ENCODE data around the gene ARID1B.
A peak's percentile ranks its signal among the peaks of the same experiment; 100 is the strongest.

ARID1B gene

DNA sequence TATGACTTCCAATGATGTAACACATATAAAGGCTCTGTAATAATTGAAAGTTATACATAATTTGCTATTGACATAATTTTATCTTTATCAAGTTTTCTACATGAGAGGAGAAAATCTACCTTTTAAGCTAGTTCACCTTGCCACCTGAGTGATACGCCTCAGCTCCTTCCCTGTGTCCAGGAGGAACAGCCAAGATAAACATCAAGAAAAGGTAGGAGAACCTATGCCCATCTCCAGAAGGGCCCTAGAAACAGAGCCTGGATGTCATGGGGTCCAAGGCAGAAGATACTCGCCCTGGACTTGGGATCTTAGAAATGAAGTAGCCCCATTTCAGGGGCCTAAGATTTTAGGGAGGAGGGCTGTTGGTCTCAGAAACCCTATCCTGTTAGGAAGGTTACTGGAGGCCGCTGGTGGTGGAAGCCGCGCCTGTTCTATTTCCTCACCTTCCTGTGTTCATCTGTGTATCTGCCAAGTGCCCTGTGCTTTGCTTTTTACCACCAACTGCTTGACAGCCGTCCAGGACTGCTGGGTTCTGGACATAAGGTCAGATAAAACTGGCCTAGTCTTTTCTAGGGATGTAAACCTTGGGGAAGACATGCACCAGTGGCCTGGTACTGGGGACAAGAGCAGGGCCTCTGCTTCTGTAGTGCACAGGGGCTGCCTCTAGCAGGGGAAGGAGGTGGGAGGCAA, 178.5 kb downstream of the ARID1B start:
- Histone ChIP-seq H3K36me3 (ENCODE audit: control insufficient read depth in 5 of 5, insufficient read depth in 5 of 5, low read length in 5 of 5) (no peaks in the 10 kb centered on the region), H3K4me3 (ENCODE audit: low read depth in 1 of 5, low read length in 5 of 5) (peak overlapping the region in 1 of 5 donors; percentile 31), H3K27me3 (ENCODE audit: control insufficient read depth in 5 of 5, insufficient read depth in 4 of 5, low read length in 5 of 5) (no peaks in the 10 kb centered on the region), H3K9ac (ENCODE audit: low read length in 5 of 5) (peak overlapping the region in 2 of 5 donors; percentile 8 to 31), H3K4me1 (ENCODE audit: control insufficient read depth in 5 of 5, insufficient read depth in 5 of 5, low read length in 5 of 5) (peaks cover 15 to 42% (median 29%) of the 10 kb centered on the region in 5 donors), H3K27ac (ENCODE audit: low read depth, low read length) (peak overlapping the region; percentile 76), H3K9me3 (ENCODE audit: control insufficient read depth in 5 of 5, low read length in 5 of 5) (no peaks in the 10 kb centered on the region)

DNA sequence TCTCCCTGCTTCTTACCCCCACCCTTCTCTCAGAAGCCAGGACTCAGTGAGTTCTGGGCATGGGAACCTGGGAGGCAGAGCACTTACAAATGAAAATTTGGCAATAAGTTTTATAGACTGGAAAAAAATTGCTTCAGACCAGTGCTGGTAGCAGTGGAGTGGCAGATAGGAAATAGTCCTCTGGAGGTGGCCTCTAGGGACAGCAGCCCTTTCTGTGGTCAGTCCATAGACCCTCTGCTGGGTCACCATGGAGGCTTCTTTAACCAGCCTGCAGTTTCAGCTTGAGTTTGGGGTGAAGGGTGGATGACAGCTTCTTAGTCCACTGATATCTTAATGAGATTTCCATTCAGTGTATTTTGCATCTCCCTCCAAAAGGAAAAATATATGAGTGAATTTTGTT, 179.1 kb downstream of the ARID1B start:
- H3K4me3 ChIP-seq (ENCODE audit: low read depth in 1 of 5, low read length in 5 of 5) = no peak overlapping the region
- no peaks in the 10 kb centered on the region for H3K9me3 ChIP-seq (ENCODE audit: control insufficient read depth in 5 of 5, low read length in 5 of 5)
- H3K36me3 ChIP-seq (ENCODE audit: control insufficient read depth in 5 of 5, insufficient read depth in 5 of 5, low read length in 5 of 5) = no peaks in the 10 kb centered on the region
- peak overlapping the region in 1 of 5 donors; percentile 8 for H3K9ac ChIP-seq (ENCODE audit: low read length in 5 of 5)
- peak overlapping the region; percentile 76 for H3K27ac ChIP-seq (ENCODE audit: low read depth, low read length)
- no peaks in the 10 kb centered on the region for H3K27me3 ChIP-seq (ENCODE audit: control insufficient read depth in 5 of 5, insufficient read depth in 4 of 5, low read length in 5 of 5)
- H3K4me1 ChIP-seq (ENCODE audit: control insufficient read depth in 5 of 5, insufficient read depth in 5 of 5, low read length in 5 of 5) = peaks cover 15 to 47% (median 29%) of the 10 kb centered on the region in 5 donors

DNA sequence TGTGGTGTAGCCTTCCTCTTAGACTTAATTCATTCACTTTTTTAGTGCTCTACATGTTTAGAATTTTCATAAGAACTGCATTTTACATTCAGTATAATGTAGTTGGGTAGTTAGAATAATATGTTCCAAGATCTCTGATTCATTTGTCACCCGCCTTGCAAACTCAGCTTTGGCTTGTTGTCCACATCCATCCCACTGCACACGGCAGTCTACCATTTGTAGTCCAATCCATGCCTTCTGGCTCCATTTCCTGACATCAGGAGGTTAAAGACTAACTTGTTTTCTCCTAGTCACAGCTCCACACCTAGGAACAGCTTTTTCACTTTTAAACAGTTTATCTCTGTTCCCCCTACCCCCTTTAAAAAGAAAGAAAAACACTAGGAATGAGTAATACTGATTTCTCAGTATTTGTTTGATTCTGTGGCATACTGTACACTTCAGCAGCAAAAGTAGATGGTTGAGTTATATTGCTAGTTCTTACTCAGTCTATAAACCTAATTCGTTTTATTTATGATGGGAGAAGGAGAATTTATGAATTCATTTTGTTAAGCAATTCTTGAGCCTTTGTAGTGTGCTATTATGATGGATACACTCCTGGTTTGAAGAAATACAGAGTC, 180.9 kb downstream of the ARID1B start:
- Histone ChIP-seq H3K9ac (ENCODE audit: low read length in 5 of 5) (no peak overlapping the region), H3K27me3 (ENCODE audit: control insufficient read depth in 5 of 5, insufficient read depth in 4 of 5, low read length in 5 of 5) (no peaks in the 10 kb centered on the region), H3K36me3 (ENCODE audit: control insufficient read depth in 5 of 5, insufficient read depth in 5 of 5, low read length in 5 of 5) (no peaks in the 10 kb centered on the region), H3K9me3 (ENCODE audit: control insufficient read depth in 5 of 5, low read length in 5 of 5) (no peaks in the 10 kb centered on the region), H3K27ac (ENCODE audit: low read depth, low read length) (peak overlapping the region; percentile 76), H3K4me1 (ENCODE audit: control insufficient read depth in 5 of 5, insufficient read depth in 5 of 5, low read length in 5 of 5) (peaks cover 15 to 40% (median 26%) of the 10 kb centered on the region in 5 donors), H3K4me3 (ENCODE audit: low read depth in 1 of 5, low read length in 5 of 5) (no peak overlapping the region)

DNA sequence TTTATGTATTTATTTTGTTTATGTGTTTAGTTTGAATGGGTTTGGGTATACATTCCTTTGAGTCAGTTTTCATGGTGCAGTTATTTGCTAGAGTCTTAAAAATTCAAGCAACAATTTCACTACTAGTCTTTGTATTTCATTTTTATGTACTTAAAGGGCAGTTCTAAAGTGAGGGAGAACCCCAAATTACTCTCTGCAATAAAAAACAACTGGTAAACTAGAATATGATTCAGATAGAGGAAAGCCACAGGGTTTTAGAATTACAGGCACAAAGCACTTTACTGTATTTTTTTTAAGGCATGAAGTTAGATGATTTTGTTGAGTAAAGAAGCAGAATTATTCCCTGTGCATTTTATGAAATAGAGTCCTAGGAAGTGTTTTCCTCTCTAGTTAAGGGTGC, 183.3 kb downstream of the ARID1B start:
- no peaks in the 10 kb centered on the region for H3K9me3 ChIP-seq (ENCODE audit: control insufficient read depth in 5 of 5, low read length in 5 of 5)
- no peak overlapping the region for H3K9ac ChIP-seq (ENCODE audit: low read length in 5 of 5)
- peaks cover 12 to 44% (median 31%) of the 10 kb centered on the region in 5 donors for H3K4me1 ChIP-seq (ENCODE audit: control insufficient read depth in 5 of 5, insufficient read depth in 5 of 5, low read length in 5 of 5)
- no peaks in the 10 kb centered on the region for H3K27me3 ChIP-seq (ENCODE audit: control insufficient read depth in 5 of 5, insufficient read depth in 4 of 5, low read length in 5 of 5)
- H3K36me3 ChIP-seq (ENCODE audit: control insufficient read depth in 5 of 5, insufficient read depth in 5 of 5, low read length in 5 of 5) = no peaks in the 10 kb centered on the region
- no peak overlapping the region for H3K27ac ChIP-seq (ENCODE audit: low read depth, low read length)
- no peak overlapping the region for H3K4me3 ChIP-seq (ENCODE audit: low read depth in 1 of 5, low read length in 5 of 5)

DNA sequence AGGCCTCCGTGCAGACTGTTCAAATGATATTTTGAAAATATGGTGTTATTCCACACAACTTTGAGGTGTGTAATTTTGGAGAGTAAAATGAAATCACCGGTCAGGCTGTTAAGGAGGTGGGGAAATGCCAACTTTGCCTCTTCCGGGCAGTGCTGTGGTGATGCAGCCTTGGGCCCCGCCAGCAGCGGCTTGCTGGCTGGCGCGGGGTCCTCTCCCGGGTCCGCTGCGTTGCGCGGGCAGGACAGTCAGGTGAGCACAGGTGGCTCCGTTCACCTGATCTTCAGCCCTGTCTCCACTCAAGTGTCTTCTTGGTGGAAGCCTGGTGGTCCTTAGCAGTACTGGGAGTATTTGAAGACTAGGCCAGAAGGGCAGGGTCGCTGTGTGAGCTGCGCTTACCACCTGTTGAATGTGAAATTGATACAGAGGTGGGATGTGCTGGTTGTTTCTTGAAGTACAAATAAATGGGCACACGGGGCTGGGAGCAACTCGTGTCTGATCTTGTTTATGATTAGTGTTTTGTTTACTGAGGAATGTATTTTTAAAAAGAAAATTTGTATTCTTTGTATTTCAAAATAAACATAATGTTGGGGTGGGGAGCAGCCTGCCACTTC, 184.2 kb downstream of the ARID1B start:
- H3K4me1 ChIP-seq (ENCODE audit: control insufficient read depth in 5 of 5, insufficient read depth in 5 of 5, low read length in 5 of 5) = peaks cover 6 to 35% (median 22%) of the 10 kb centered on the region in 5 donors
- H3K9me3 ChIP-seq (ENCODE audit: control insufficient read depth in 5 of 5, low read length in 5 of 5) = no peaks in the 10 kb centered on the region
- no peaks in the 10 kb centered on the region for H3K27me3 ChIP-seq (ENCODE audit: control insufficient read depth in 5 of 5, insufficient read depth in 4 of 5, low read length in 5 of 5)
- H3K27ac ChIP-seq (ENCODE audit: low read depth, low read length) = no peak overlapping the region
- H3K4me3 ChIP-seq (ENCODE audit: low read depth in 1 of 5, low read length in 5 of 5) = no peak overlapping the region
- H3K36me3 ChIP-seq (ENCODE audit: control insufficient read depth in 5 of 5, insufficient read depth in 5 of 5, low read length in 5 of 5) = no peaks in the 10 kb centered on the region
- H3K9ac ChIP-seq (ENCODE audit: low read length in 5 of 5) = no peak overlapping the region

DNA sequence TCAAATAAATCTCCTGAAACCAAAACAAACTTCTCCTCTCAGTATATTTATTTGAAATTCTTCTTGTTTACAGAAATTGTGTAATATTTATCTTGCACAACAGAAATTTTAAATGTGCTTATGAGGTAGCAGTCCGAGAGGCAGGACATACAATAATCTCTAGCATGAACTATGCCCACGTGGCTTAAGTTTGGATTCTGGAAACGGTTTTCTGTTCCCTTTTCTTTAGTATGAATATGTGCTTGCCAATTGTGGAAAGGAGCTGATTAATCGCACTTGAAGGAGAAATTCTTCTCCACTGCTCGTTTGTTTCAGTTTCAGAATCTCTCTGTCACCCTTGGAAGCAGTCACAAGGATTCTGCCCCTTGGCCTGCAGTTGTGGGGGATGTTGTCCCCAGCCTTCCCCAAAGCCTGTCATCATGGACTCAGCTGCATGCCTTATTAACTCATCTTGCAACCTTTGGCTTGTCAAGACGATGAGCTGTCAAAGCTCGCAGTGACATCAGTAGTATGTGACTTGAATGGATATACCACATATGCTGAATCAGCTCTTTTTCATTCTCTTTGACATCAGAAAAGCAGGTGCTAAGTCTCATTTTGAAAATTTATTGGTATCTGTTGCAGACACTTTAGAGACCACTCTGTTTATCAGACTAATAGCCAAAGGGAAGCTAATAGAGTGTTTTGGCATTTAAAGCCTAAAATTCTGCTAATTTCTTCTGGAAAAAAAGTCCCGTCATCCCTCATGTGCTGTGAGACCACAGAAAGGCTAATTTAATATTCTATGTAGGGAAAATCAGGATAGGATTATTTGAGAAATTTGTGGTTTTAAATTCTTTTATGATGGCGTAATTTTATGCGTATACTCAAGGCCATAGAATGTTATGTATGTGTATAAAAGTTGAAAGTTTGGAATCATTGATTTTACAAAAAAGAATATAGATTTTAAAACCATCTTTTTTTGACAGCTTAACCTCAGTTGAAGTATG, 186.8 kb downstream of the ARID1B start:
- peak overlapping the region; percentile 42 to 75 (median 55) for H3K4me3 ChIP-seq (ENCODE audit: low read depth in 1 of 5, low read length in 5 of 5)
- H3K36me3 ChIP-seq (ENCODE audit: control insufficient read depth in 5 of 5, insufficient read depth in 5 of 5, low read length in 5 of 5) = no peaks in the 10 kb centered on the region
- H3K4me1 ChIP-seq (ENCODE audit: control insufficient read depth in 5 of 5, insufficient read depth in 5 of 5, low read length in 5 of 5) = peaks cover 0 to 27% (median 14%) of the 10 kb centered on the region in 5 donors
- peak overlapping the region in 4 of 5 donors; percentile 53 to 66 (median 54) for H3K9ac ChIP-seq (ENCODE audit: low read length in 5 of 5)
- no peaks in the 10 kb centered on the region for H3K27me3 ChIP-seq (ENCODE audit: control insufficient read depth in 5 of 5, insufficient read depth in 4 of 5, low read length in 5 of 5)
- H3K27ac ChIP-seq (ENCODE audit: low read depth, low read length) = peak overlapping the region; percentile 89
- H3K9me3 ChIP-seq (ENCODE audit: control insufficient read depth in 5 of 5, low read length in 5 of 5) = no peaks in the 10 kb centered on the region

DNA sequence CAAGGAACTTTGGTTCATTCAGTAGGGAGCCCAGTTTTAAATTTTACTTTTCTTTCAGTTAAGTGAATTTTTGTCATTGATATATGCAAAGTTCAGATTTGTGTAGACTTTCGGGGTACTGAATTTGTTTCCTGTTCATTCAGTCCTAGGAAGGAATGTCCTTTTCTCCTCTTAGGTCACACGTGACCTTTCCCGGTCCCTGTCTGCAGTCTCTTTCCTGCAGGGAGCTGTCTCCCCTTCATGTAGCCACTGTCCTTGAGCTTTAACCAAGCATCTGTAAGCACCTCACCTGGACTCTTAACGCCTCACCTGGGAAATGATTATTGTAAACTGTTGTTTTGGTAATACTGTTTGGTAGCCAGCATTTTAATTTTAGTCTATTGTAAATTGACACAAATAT, 190.7 kb downstream of the ARID1B start:
- no peaks in the 10 kb centered on the region for H3K9me3 ChIP-seq (ENCODE audit: control insufficient read depth in 5 of 5, low read length in 5 of 5)
- no peaks in the 10 kb centered on the region for H3K36me3 ChIP-seq (ENCODE audit: control insufficient read depth in 5 of 5, insufficient read depth in 5 of 5, low read length in 5 of 5)
- H3K27ac ChIP-seq (ENCODE audit: low read depth, low read length) = no peak overlapping the region
- no peak overlapping the region for H3K4me3 ChIP-seq (ENCODE audit: low read depth in 1 of 5, low read length in 5 of 5)
- no peak overlapping the region for H3K9ac ChIP-seq (ENCODE audit: low read length in 5 of 5)
- H3K27me3 ChIP-seq (ENCODE audit: control insufficient read depth in 5 of 5, insufficient read depth in 4 of 5, low read length in 5 of 5) = no peaks in the 10 kb centered on the region
- peaks cover 0 to 38% (median 26%) of the 10 kb centered on the region in 5 donors for H3K4me1 ChIP-seq (ENCODE audit: control insufficient read depth in 5 of 5, insufficient read depth in 5 of 5, low read length in 5 of 5)

DNA sequence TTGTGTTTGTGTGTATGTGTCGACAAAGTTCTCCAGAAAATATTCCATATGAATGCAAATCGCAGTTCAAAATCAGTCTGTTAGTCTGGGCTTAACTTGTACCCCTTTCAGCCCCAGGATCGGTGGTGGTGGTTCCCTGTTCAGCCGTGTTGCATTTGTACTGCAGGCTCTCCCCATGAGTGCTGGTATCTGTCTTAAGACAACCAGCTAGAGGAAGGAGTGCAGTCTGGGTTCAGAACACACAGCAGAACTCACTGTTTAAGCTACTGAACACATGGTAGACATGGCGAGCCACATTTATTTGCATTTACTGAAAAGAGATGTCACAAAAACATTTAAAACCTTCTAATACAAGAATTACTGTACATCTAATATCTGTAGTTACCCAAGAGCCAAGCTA, 192.1 kb downstream of the ARID1B start:
- Histone ChIP-seq H3K27ac (ENCODE audit: low read depth, low read length) (no peak overlapping the region), H3K9me3 (ENCODE audit: control insufficient read depth in 5 of 5, low read length in 5 of 5) (no peaks in the 10 kb centered on the region), H3K4me1 (ENCODE audit: control insufficient read depth in 5 of 5, insufficient read depth in 5 of 5, low read length in 5 of 5) (peaks cover 0 to 25% (median 14%) of the 10 kb centered on the region in 5 donors), H3K36me3 (ENCODE audit: control insufficient read depth in 5 of 5, insufficient read depth in 5 of 5, low read length in 5 of 5) (no peaks in the 10 kb centered on the region), H3K9ac (ENCODE audit: low read length in 5 of 5) (no peak overlapping the region), H3K4me3 (ENCODE audit: low read depth in 1 of 5, low read length in 5 of 5) (no peak overlapping the region), H3K27me3 (ENCODE audit: control insufficient read depth in 5 of 5, insufficient read depth in 4 of 5, low read length in 5 of 5) (no peaks in the 10 kb centered on the region)

DNA sequence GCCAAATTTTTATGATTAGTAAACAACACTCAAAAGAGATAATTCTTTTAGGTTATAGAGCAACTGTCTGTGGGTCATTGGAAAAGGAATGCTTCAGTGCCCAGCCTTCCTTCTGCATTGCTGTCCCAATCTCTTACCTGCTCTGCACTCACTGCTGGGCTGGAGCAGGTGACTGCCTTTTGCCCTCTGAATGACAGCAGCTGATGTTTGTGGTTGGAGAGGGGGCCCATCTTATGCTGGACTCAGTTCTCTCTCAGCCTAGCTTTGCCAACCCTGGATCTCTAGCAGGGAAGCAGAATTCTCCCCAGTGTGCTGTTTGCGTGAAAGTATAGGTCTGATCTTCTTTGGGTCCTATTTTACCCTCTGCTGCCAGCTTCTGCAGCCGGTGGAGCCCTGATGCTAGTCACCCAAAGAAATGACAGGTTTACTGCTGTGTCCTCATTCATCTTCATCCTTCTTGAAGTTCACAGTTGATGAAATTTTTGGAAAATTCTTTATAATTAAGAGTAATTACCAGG, 193.5 kb downstream of the ARID1B start:
- Histone ChIP-seq H3K9me3 (ENCODE audit: control insufficient read depth in 5 of 5, low read length in 5 of 5) (no peaks in the 10 kb centered on the region), H3K27me3 (ENCODE audit: control insufficient read depth in 5 of 5, insufficient read depth in 4 of 5, low read length in 5 of 5) (no peaks in the 10 kb centered on the region), H3K9ac (ENCODE audit: low read length in 5 of 5) (no peak overlapping the region), H3K4me1 (ENCODE audit: control insufficient read depth in 5 of 5, insufficient read depth in 5 of 5, low read length in 5 of 5) (peaks cover 0 to 17% (median 13%) of the 10 kb centered on the region in 5 donors), H3K27ac (ENCODE audit: low read depth, low read length) (no peak overlapping the region), H3K4me3 (ENCODE audit: low read depth in 1 of 5, low read length in 5 of 5) (no peak overlapping the region), H3K36me3 (ENCODE audit: control insufficient read depth in 5 of 5, insufficient read depth in 5 of 5, low read length in 5 of 5) (no peaks in the 10 kb centered on the region)

All from subcutaneous abdominal adipose tissue (tissue), 5 donors.